ENCODE measurements around the gene VKORC1. TPM values are rescaled to one million over a fixed set of nuclear protein-coding genes. Genes with fewer than 3 reads are reported as not detected.

The VKORC1 gene
- total and polyA plus RNA-seq, 2 experiments from 2014 or later = 89.6 to 100 TPM

DNA sequence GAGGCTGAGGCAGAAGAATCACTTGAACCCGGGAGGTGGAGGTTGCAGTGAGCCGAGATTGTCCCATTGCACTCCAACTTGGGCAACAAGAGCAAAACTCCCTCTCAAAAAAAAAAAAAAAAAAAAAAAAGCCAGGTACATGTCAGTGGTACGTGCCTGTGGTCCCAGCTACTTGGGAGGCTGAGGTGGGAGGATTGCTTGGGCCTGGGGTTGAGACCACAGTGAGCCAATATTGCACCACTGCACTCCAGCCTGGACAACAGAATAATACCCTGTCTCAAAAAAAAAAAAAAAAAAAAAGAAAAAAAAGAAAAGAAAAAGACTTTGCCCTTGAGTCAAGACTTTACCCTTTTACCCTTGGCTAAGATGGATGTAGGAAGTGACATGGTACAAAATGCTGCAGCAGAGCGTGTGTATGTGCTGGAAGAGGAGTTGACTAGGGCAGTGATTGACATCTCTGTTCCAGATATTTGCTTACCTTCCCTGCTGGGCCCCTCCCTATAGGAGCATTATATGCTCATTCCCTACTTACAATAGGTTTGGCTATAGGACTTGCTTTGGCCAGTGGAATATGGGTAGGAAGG lies 50.6 kb downstream of the VKORC1 start:
- no peak for DNase-seq (ENCODE audit: low spot score)
- no peak for TF ChIP-seq NANOG (IDR thresholded peaks at IDR 0.05; ENCODE audit: borderline replicate concordance)
- no peak for TF ChIP-seq CREB1 (CRISPR knock-in tag; IDR thresholded peaks at IDR 0.05; ENCODE audit: low read depth)
- TF ChIP-seq EZH2 (IDR thresholded peaks at IDR 0.05; ENCODE audit: low read depth, unreplicated experiment) = no peak
- TF ChIP-seq ZNF331 (CRISPR knock-in tag; IDR thresholded peaks at IDR 0.05; ENCODE audit: low read depth) = no peak
- TF ChIP-seq, protein P1, sequence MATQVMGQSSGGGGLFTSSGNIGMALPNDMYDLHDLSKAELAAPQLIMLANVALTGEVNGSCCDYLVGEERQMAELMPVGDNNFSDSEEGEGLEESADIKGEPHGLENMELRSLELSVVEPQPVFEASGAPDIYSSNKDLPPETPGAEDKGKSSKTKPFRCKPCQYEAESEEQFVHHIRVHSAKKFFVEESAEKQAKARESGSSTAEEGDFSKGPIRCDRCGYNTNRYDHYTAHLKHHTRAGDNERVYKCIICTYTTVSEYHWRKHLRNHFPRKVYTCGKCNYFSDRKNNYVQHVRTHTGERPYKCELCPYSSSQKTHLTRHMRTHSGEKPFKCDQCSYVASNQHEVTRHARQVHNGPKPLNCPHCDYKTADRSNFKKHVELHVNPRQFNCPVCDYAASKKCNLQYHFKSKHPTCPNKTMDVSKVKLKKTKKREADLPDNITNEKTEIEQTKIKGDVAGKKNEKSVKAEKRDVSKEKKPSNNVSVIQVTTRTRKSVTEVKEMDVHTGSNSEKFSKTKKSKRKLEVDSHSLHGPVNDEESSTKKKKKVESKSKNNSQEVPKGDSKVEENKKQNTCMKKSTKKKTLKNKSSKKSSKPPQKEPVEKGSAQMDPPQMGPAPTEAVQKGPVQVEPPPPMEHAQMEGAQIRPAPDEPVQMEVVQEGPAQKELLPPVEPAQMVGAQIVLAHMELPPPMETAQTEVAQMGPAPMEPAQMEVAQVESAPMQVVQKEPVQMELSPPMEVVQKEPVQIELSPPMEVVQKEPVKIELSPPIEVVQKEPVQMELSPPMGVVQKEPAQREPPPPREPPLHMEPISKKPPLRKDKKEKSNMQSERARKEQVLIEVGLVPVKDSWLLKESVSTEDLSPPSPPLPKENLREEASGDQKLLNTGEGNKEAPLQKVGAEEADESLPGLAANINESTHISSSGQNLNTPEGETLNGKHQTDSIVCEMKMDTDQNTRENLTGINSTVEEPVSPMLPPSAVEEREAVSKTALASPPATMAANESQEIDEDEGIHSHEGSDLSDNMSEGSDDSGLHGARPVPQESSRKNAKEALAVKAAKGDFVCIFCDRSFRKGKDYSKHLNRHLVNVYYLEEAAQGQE (IDR thresholded peaks at IDR 0.05; ENCODE audit: unreplicated experiment) = no peak
- no peak for TF ChIP-seq JUNB (IDR thresholded peaks at IDR 0.05; ENCODE audit: unreplicated experiment)
- TF ChIP-seq STAT1 (IDR thresholded peaks at IDR 0.05; ENCODE audit: unreplicated experiment) = no peak
- no peak for TF ChIP-seq EZH2phosphoT487 (IDR thresholded peaks at IDR 0.05; ENCODE audit: unreplicated experiment)
- TF ChIP-seq ZNF114 (CRISPR knock-in tag; IDR thresholded peaks at IDR 0.05) = no peak
- no peak for TF ChIP-seq POLR2AphosphoS5 (IDR thresholded peaks at IDR 0.05; ENCODE audit: low read depth)
- H3K4me2 ChIP-seq = no peak overlapping the region
- Mint-ChIP-seq H3K4me1 (peaks cover 3% of the 10 kb centered on the region; the same call in 1 of the 3 replicates), H3K36me3 (ENCODE audit: low read depth) (peaks cover 3% of the 10 kb centered on the region), H3K27ac (no peak overlapping the region), H3K27me3 (ENCODE audit: insufficient read depth, low read depth, poor library complexity) (peaks cover 6% of the 10 kb centered on the region), H3K9me3 (no peaks in the 10 kb centered on the region), H3K4me3 (no peak overlapping the region)
- no peaks in the 10 kb centered on the region; the same call in 1 of the 2 replicates for H3K36me3 ChIP-seq (ENCODE audit: insufficient read depth)
- 0 out of 2 replicates have a peak, but pooled peaks cover 9% of the 10 kb centered on the region for H3K4me1 ChIP-seq (ENCODE audit: insufficient read depth)
- H3K9me2 ChIP-seq (ENCODE audit: insufficient read depth) = no peaks in the 10 kb centered on the region
- H3K27me3 ChIP-seq (ENCODE audit: insufficient read depth) = no peaks in the 10 kb centered on the region
- peaks cover 12% of the 10 kb centered on the region; the same call in 1 of the 2 replicates for H3F3A ChIP-seq (replicated peaks; ENCODE audit: low read depth)
- no peak overlapping the region for H3K4me3 ChIP-seq
- no peaks in the 10 kb centered on the region for H3K79me2 ChIP-seq (replicated peaks; ENCODE audit: insufficient read depth)
- no peaks in the 10 kb centered on the region for H4K20me1 ChIP-seq (replicated peaks; ENCODE audit: insufficient read depth)
- H3K27ac ChIP-seq (ENCODE audit: low read depth) = no peak overlapping the region
- ATAC-seq = no peak
- H2AFZ ChIP-seq = no peak overlapping the region

DNA sequence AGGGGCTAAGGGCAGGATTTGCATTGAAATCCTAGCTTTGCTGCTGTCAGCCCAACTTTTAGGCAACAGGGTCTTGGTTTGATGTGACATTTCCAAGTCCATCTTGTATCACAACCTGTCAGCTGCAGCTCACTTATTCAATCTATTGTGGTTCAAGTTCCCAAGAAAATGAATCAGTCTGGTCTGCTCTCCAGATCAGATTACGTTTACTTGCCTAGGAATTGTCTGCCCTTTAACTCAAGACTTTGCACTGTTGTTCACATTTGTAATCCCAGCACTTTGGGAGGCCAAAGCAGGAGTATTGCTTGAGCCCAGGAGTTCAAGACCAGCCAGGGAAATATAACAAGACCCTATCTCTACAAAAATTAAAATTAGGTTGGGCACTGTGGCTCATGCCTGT lies 51.2 kb downstream of the VKORC1 start:
- Histone ChIP-seq H3K4me1 (ENCODE audit: insufficient read depth) (0 out of 2 replicates have a peak, but pooled peaks cover 9% of the 10 kb centered on the region), H3K79me2 (replicated peaks; ENCODE audit: insufficient read depth) (no peaks in the 10 kb centered on the region), H3K36me3 (ENCODE audit: insufficient read depth) (no peaks in the 10 kb centered on the region; the same call in 1 of the 2 replicates), H3K27me3 (ENCODE audit: insufficient read depth) (no peaks in the 10 kb centered on the region), H4K20me1 (replicated peaks; ENCODE audit: insufficient read depth) (no peaks in the 10 kb centered on the region), H3F3A (replicated peaks; ENCODE audit: low read depth) (peaks cover 12% of the 10 kb centered on the region; the same call in 1 of the 2 replicates), H3K4me2 (no peak overlapping the region), H3K4me3 (no peak overlapping the region), H3K9me2 (ENCODE audit: insufficient read depth) (no peaks in the 10 kb centered on the region), H3K27ac (ENCODE audit: low read depth) (no peak overlapping the region), H2AFZ (no peak overlapping the region)
- Mint-ChIP-seq H3K27me3 (ENCODE audit: insufficient read depth, low read depth, poor library complexity) (peaks cover 4% of the 10 kb centered on the region), H3K4me3 (no peak overlapping the region), H3K9me3 (no peaks in the 10 kb centered on the region), H3K36me3 (ENCODE audit: low read depth) (peaks cover 3% of the 10 kb centered on the region), H3K4me1 (peaks cover 3% of the 10 kb centered on the region; the same call in 1 of the 3 replicates), H3K27ac (no peak overlapping the region)
- ATAC-seq (no peak), DNase-seq (ENCODE audit: low spot score) (no peak)
- TF ChIP-seq NANOG (IDR thresholded peaks at IDR 0.05; ENCODE audit: borderline replicate concordance) (no peak), STAT1 (IDR thresholded peaks at IDR 0.05; ENCODE audit: unreplicated experiment) (no peak), ZNF331 (CRISPR knock-in tag; IDR thresholded peaks at IDR 0.05; ENCODE audit: low read depth) (no peak), CREB1 (CRISPR knock-in tag; IDR thresholded peaks at IDR 0.05; ENCODE audit: low read depth) (no peak), EZH2phosphoT487 (IDR thresholded peaks at IDR 0.05; ENCODE audit: unreplicated experiment) (no peak), ZNF114 (CRISPR knock-in tag; IDR thresholded peaks at IDR 0.05) (no peak), EZH2 (IDR thresholded peaks at IDR 0.05; ENCODE audit: low read depth, unreplicated experiment) (no peak)
- TF ChIP-seq, protein P1 (IDR thresholded peaks at IDR 0.05; ENCODE audit: unreplicated experiment) = no peak
- TF ChIP-seq, protein P2, sequence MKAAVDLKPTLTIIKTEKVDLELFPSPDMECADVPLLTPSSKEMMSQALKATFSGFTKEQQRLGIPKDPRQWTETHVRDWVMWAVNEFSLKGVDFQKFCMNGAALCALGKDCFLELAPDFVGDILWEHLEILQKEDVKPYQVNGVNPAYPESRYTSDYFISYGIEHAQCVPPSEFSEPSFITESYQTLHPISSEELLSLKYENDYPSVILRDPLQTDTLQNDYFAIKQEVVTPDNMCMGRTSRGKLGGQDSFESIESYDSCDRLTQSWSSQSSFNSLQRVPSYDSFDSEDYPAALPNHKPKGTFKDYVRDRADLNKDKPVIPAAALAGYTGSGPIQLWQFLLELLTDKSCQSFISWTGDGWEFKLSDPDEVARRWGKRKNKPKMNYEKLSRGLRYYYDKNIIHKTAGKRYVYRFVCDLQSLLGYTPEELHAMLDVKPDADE (IDR thresholded peaks at IDR 0.05) = no peak
- TF ChIP-seq, protein P3, sequence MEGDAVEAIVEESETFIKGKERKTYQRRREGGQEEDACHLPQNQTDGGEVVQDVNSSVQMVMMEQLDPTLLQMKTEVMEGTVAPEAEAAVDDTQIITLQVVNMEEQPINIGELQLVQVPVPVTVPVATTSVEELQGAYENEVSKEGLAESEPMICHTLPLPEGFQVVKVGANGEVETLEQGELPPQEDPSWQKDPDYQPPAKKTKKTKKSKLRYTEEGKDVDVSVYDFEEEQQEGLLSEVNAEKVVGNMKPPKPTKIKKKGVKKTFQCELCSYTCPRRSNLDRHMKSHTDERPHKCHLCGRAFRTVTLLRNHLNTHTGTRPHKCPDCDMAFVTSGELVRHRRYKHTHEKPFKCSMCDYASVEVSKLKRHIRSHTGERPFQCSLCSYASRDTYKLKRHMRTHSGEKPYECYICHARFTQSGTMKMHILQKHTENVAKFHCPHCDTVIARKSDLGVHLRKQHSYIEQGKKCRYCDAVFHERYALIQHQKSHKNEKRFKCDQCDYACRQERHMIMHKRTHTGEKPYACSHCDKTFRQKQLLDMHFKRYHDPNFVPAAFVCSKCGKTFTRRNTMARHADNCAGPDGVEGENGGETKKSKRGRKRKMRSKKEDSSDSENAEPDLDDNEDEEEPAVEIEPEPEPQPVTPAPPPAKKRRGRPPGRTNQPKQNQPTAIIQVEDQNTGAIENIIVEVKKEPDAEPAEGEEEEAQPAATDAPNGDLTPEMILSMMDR (conservative IDR thresholded peaks at IDR 0.05; ENCODE audit: low read depth in 2 of 2) = no peak

Measured in GM23338 (cell line).